Gastroesophageal sphincter (tissue), 3 donors: Measurements from ENCODE around the gene ZNF429.

Source experiments
- POLR2A ChIP-seq, 2 donors: fragments of 450-650 bp; IDR thresholded peaks; one replicate each; pipeline ENCODE4 v1.6.1; 2017; ENCODE audit warnings: antibody characterized with exemption in 2 of 2, mild to moderate bottlenecking in 2 of 2, moderate library complexity in 1 of 2
- POLR2AphosphoS5 ChIP-seq: sonication (generic); formaldehyde crosslinking; IDR thresholded peaks from one replicate; pipeline ENCODE4 v1.6.1; 2017; ENCODE audit warnings: antibody characterized with exemption
- TF ChIP-seq, protein P1 (sequence below), 4 experiments: fragments of 200-600 bp in 2 of 4; fragments of 450-650 bp in 2 of 4; sonication (generic) in 1 of 4; IDR thresholded peaks; one replicate each; pipeline ENCODE4 v1.5.1; 2017 to 2019; ENCODE audit warnings: antibody characterized with exemption in 4 of 4, mild to moderate bottlenecking in 2 of 4, moderate library complexity in 2 of 4

DNA sequence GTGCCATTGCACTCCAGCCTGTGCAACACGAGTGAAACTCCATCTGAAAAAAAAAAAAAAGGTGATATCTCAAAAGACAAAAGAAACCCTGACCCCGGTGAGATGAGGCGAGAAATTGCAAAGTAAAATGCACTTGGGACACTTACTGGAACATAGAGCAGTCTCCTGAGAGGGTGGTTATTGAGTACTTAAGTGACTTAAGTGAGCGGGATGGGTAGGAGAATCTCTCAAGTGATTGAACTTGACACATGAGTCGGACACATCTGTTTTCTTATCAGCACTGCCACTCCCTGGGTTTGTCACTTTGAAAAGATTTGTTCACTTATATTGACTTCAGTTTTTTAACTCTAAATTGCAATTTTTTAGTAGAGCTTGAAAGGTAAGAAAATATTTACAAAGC is 2.8 kb downstream of the ZNF429 start:
- TF ChIP-seq, protein P1, sequence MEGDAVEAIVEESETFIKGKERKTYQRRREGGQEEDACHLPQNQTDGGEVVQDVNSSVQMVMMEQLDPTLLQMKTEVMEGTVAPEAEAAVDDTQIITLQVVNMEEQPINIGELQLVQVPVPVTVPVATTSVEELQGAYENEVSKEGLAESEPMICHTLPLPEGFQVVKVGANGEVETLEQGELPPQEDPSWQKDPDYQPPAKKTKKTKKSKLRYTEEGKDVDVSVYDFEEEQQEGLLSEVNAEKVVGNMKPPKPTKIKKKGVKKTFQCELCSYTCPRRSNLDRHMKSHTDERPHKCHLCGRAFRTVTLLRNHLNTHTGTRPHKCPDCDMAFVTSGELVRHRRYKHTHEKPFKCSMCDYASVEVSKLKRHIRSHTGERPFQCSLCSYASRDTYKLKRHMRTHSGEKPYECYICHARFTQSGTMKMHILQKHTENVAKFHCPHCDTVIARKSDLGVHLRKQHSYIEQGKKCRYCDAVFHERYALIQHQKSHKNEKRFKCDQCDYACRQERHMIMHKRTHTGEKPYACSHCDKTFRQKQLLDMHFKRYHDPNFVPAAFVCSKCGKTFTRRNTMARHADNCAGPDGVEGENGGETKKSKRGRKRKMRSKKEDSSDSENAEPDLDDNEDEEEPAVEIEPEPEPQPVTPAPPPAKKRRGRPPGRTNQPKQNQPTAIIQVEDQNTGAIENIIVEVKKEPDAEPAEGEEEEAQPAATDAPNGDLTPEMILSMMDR (IDR thresholded peaks at IDR 0.05), result no peak
- TF ChIP-seq POLR2AphosphoS5 (no peak), POLR2A (IDR thresholded peaks at IDR 0.05) (no peak)
